A673 (cell line): Measurements from ENCODE around the gene EEF1AKMT3.

Experiments
- EZH2 ChIP-seq: fragments of 200-600 bp; sonication (generic); IDR thresholded peaks from 2 replicates; pipeline ENCODE4 v1.6.1; 2017; ENCODE audit warnings: borderline replicate concordance, low read depth, mild to moderate bottlenecking, mixed read lengths, antibody characterized with exemption, low read length; ENCODE audit not compliant: poor library complexity, severe bottlenecking
- TF ChIP-seq, protein P1 (sequence below): fragments of 300-800, 200-600 bp; sonication (generic); conservative IDR thresholded peaks from 2 replicates; pipeline ENCODE4 v1.5.1; 2017; ENCODE audit warnings: low read depth, mild to moderate bottlenecking, antibody characterized with exemption, low read length, moderate library complexity, mixed read lengths

DNA sequence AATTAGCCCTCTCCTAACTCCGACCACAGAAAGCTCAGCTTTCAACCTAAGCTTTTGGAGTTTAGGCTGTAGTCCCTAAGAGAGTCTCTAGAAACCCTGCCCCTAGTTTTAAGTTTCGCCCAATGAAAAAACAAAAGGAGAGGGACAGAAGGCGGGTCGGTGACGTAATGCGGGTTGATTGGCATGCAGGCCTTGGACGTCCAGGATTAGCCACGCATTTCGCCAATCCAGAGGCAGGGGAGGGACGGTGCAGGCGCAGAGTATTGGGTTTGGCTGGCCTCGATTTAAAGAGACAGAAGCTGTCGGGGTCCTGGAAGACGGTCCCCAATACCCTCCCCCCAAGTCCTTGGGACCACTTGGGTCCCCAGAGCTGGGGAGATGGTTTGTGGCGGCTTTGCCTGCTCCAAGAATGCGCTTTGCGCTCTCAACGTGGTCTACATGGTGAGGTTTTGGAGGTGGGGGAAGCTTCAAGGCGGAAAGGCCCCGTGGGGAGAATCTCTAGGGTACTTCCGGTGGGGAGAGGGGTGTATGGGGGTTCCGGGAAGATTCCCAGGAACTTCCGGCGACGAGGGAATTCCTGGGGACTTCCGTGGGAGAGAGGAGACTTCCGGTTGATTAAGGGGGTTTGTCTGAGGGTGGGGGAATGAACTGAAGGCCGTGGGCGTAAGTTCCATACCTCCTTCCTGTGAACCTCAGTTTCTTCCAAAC is 27.5 kb upstream of the EEF1AKMT3 start, which contains the start of gene TSPAN31:
- TF ChIP-seq, protein P1, sequence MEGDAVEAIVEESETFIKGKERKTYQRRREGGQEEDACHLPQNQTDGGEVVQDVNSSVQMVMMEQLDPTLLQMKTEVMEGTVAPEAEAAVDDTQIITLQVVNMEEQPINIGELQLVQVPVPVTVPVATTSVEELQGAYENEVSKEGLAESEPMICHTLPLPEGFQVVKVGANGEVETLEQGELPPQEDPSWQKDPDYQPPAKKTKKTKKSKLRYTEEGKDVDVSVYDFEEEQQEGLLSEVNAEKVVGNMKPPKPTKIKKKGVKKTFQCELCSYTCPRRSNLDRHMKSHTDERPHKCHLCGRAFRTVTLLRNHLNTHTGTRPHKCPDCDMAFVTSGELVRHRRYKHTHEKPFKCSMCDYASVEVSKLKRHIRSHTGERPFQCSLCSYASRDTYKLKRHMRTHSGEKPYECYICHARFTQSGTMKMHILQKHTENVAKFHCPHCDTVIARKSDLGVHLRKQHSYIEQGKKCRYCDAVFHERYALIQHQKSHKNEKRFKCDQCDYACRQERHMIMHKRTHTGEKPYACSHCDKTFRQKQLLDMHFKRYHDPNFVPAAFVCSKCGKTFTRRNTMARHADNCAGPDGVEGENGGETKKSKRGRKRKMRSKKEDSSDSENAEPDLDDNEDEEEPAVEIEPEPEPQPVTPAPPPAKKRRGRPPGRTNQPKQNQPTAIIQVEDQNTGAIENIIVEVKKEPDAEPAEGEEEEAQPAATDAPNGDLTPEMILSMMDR: no peak
- no peak for TF ChIP-seq EZH2
